SK-N-SH treated with all-trans-retinoic acid at 6 μM for 48 hours (cell line): Measurements from ENCODE around the gene OVCH2.

Experiments
- BACH2 ChIP-seq: fragments of 250-450 bp; sonication (Bioruptor Pico); IDR thresholded peaks from 2 replicates; pipeline ENCODE4 v1.9.0; 2021; ENCODE audit warnings: mild to moderate bottlenecking, borderline replicate concordance
- CREB5 ChIP-seq: fragments of 250-450 bp; sonication (Bioruptor Pico); IDR thresholded peaks from 2 replicates; pipeline ENCODE4 v1.5.1; 2020; ENCODE audit warnings: low read depth, mild to moderate bottlenecking, moderate library complexity
- CSDC2 ChIP-seq: fragments of 250-450 bp; sonication (Bioruptor Pico); IDR thresholded peaks from 2 replicates; pipeline ENCODE4 v1.5.0; 2020; ENCODE audit warnings: mild to moderate bottlenecking, moderate library complexity
- POU6F1 ChIP-seq: fragments of 250-450 bp; sonication (Bioruptor Pico); IDR thresholded peaks from 2 replicates; pipeline ENCODE4 v1.8.0; 2021; ENCODE audit warnings: low read depth, mild to moderate bottlenecking, moderate library complexity, borderline replicate concordance
- PPARA ChIP-seq: fragments of 250-450 bp; sonication (Bioruptor Pico); IDR thresholded peaks from 2 replicates; pipeline ENCODE4 v1.5.0; 2020; ENCODE audit warnings: mild to moderate bottlenecking, borderline replicate concordance
- RARB ChIP-seq: fragments of 250-450 bp; sonication (Bioruptor Pico); IDR thresholded peaks from 2 replicates; pipeline ENCODE4 v1.8.0; 2021; ENCODE audit warnings: mild to moderate bottlenecking, moderate library complexity
- SNAI2 ChIP-seq: fragments of 250-450 bp; sonication (Bioruptor Pico); IDR thresholded peaks from 2 replicates; pipeline ENCODE4 v1.5.0; 2020; ENCODE audit warnings: mild to moderate bottlenecking, moderate library complexity
- ZC3H10 ChIP-seq: fragments of 250-450 bp; sonication (Bioruptor Pico); IDR thresholded peaks from 2 replicates; pipeline ENCODE4 v1.5.1; 2021; ENCODE audit warnings: mild to moderate bottlenecking, moderate library complexity
- ZFP3 ChIP-seq: fragments of 250-450 bp; sonication (Bioruptor Pico); IDR thresholded peaks from 2 replicates; pipeline ENCODE4 v1.5.0; 2020; ENCODE audit warnings: mild to moderate bottlenecking, moderate library complexity
- ZFP30 ChIP-seq: fragments of 450-650 bp; formaldehyde crosslinking; IDR thresholded peaks from 2 replicates; pipeline ENCODE4 v1.5.0; 2022; ENCODE audit warnings: mild to moderate bottlenecking, moderate library complexity
- ZNF8 ChIP-seq: fragments of 450-650 bp; formaldehyde crosslinking; IDR thresholded peaks from 2 replicates; pipeline ENCODE4 v1.5.0; 2020; ENCODE audit warnings: mild to moderate bottlenecking, moderate library complexity

GRCh38 chr11:7651700-7652099 is 54.6 kb downstream of the OVCH2 start:
- TF ChIP-seq RARB (CRISPR knock-in tag) (no peak), ZNF8 (CRISPR knock-in tag) (no peak), BACH2 (no peak), ZC3H10 (CRISPR knock-in tag) (no peak), PPARA (no peak), ZFP30 (CRISPR knock-in tag) (no peak), POU6F1 (CRISPR knock-in tag) (no peak), SNAI2 (no peak), CSDC2 (CRISPR knock-in tag) (no peak), ZFP3 (CRISPR knock-in tag) (no peak), CREB5 (no peak)
